ENCODE data around the gene P2RY6. TPM values are rescaled to one million over a fixed set of nuclear protein-coding genes. Genes with fewer than 3 reads are reported as not detected.

The P2RY6 gene
- total RNA-seq, 1 experiment from 2014 or later, result not detected

DNA sequence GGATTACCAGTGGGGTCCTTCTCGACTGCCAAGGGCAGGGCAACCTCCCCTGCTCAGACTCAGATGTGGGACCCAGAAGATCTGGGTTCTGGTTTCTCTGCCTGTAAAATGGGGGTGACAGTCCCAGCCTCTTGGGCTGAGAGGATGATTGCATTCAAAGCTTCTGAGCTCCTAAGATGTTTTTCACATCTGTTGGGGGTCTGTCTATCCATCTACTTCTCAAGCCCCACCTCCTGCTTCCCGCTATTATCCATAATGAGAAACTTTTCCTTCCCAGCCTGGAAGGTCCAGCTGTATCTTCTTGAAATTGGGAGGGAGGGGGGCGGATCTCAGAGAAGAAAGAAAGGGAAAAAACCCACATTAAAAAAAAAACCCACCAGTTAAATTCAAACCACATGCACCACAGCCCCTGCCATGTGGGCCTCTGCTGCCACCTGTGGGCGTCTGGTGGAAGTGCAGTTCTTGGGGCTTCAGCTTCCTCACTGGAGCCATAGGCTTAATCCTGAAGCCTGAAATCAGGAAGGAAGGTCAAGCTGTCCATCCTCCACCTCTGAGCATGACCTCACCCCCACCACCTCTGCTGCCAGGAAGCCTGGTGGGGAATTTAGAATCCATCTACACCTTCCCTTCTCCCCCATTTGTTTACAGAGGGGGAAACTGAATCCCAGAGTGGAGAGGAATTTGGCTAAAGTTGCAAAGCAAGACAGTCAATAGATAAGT lies 63.2 kb downstream of the P2RY6 start:
- Histone ChIP-seq H3K4me1 (replicated peaks) (peaks cover 30% of the 10 kb centered on the region), H3K27ac (peak overlapping the region; percentile 8; the same call in 1 of the 2 replicates), H3K4me3 (no peak overlapping the region), H3K9me3 (replicated peaks) (no peaks in the 10 kb centered on the region), H3K36me3 (peaks cover 15% of the 10 kb centered on the region), H3K27me3 (replicated peaks) (no peaks in the 10 kb centered on the region)
- peak; percentile 72 to 77 for DNase-seq (ENCODE audit: low read depth in 1 of 2, low spot score in 2 of 2)

DNA sequence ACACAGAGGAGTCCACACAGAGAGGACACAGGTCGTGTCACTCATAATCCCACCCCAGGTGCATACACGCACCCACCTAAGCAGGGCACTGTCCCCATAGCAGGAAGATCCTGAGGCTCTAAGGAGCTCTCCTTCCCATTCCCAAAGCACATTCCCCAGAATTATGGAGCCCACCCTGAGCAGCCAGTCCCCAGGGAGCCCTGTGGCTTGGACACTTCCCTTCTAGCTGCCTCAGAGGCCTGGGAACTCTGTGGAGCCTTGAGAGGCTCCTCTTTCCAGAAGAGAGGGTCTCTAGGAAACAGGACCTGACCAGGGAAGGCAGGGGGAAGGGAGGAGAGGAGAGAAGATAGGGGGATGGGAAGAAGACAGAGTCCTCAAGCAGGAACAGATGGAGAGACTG lies 65.7 kb downstream of the P2RY6 start:
- Histone ChIP-seq H3K9me3 (replicated peaks) (no peaks in the 10 kb centered on the region), H3K27me3 (replicated peaks) (no peaks in the 10 kb centered on the region), H3K4me1 (replicated peaks) (peaks cover 21% of the 10 kb centered on the region), H3K36me3 (peaks cover 12% of the 10 kb centered on the region), H3K4me3 (no peak overlapping the region), H3K27ac (no peak overlapping the region)
- DNase-seq (ENCODE audit: low read depth in 1 of 2, low spot score in 2 of 2), result no peak

DNA sequence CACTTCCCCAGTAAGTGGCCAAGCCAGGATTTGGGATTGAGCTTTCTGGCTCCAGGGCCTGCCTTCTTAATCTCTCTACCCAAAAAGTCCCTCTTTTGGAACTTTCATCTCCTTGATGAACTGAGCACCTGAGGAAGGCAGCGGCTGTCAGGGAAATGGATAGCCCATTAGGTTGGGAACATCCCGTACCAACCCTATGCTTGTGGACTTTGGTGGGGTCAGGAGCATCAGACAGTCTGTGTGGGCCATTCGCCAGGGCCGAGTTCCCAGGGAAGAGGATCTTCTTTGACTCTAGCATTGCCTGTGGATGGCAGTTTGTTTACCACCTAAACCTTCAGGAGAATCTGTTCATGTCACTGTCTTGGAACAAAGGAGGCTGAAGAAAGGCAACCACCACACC lies 66.1 kb downstream of the P2RY6 start:
- DNase-seq (ENCODE audit: low read depth in 1 of 2, low spot score in 2 of 2), result no peak
- H3K4me3 ChIP-seq, result no peak overlapping the region
- no peak overlapping the region for H3K27ac ChIP-seq
- H3K4me1 ChIP-seq (replicated peaks), result peaks cover 21% of the 10 kb centered on the region
- H3K27me3 ChIP-seq (replicated peaks), result no peaks in the 10 kb centered on the region
- H3K36me3 ChIP-seq, result peaks cover 12% of the 10 kb centered on the region
- no peaks in the 10 kb centered on the region for H3K9me3 ChIP-seq (replicated peaks)

DNA sequence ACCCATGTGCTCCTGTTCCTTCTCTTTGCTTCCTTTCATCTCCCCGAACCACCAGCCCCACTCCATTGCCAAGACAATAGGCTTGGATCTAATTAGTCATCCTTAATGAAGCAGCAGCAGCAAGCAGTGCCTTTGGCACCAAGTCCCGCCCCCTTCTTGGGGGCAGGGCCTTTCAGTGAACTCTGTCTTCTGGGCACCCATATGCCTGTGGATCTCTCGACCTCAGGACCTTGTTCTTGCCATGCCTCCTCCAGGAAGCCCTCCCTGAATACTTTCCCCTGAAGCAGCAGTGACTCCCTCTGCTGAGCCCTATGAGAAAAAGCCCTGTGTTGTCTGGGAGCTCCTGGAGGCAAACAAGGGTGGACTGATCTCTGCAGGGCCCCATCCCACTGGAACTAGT lies 68.0 kb downstream of the P2RY6 start:
- no peaks in the 10 kb centered on the region for H3K9me3 ChIP-seq (replicated peaks)
- DNase-seq (ENCODE audit: low read depth in 1 of 2, low spot score in 2 of 2), result no peak
- no peak overlapping the region for H3K27ac ChIP-seq
- no peaks in the 10 kb centered on the region for H3K27me3 ChIP-seq (replicated peaks)
- H3K36me3 ChIP-seq, result peaks cover 12% of the 10 kb centered on the region
- no peak overlapping the region for H3K4me3 ChIP-seq
- peaks cover 2% of the 10 kb centered on the region for H3K4me1 ChIP-seq (replicated peaks)

DNA sequence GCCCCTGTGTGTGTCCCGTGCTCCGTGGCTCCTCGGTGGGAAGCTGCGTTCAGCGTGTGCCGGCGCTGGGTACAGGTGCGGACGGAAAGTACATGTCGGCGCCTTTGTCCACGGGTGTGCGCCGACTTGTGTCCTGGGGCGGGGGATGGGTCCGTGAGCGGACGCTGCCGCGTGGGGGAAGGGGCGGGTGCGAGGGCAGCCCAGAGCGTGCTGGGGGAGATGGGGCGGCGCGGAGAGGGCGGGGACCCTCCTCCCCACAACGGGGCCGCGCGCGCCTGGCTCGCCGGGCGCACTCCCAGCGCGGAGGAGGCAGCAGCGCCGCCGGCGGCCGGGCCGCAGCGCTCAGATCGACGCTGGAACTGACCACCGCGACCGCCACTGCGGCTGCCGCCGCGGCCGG lies 70.5 kb downstream of the P2RY6 start:
- Histone ChIP-seq H3K36me3 (0 out of 2 replicates have a peak, but pooled peaks cover 4% of the 10 kb centered on the region), H3K9me3 (replicated peaks) (no peaks in the 10 kb centered on the region), H3K4me3 (no peak overlapping the region), H3K27me3 (replicated peaks) (no peaks in the 10 kb centered on the region), H3K4me1 (replicated peaks) (no peaks in the 10 kb centered on the region), H3K27ac (no peak overlapping the region)
- DNase-seq (ENCODE audit: low read depth in 1 of 2, low spot score in 2 of 2), result no peak

DNA sequence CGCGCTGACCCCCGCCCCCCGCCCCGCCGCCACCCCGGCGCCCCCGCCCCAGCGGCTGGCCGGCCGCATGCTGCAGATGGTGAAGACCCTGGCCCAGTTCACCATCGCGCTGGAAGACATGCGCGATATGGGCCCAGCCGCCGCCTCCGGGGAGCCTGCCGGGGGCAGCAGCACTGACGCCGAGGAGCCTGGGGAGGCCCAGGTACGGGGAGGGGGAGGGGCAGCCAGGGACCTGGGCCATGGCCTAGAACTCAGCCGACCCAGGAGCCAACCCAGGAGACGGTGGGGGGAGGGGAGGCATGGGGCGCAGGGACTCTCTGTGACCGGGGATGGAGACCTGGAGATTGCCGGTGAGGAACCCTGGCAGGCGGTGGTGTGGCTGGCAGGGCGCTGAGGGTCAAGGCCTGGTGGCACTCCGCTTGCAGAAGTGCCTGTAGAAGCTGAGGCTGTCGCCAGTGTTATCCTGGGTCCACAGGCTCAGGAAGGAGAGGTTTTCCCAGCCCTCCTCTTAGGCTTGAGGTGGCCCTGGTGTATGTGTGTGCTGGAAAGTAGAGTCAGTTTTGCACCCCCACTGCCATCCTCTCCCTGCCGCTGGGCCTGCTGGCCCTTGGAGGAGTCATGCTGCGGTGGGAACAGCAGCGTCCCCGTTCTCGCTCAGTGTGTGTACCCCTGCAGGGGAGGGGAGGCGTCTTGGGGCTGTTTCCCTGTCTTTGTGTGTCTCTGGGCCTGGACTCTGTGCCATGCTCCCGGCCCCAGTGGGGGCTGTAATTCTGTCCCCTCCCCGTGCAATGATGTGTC lies 71.1 kb downstream of the P2RY6 start:
- Histone ChIP-seq H3K27me3 (replicated peaks) (no peaks in the 10 kb centered on the region), H3K36me3 (0 out of 2 replicates have a peak, but pooled peaks cover 4% of the 10 kb centered on the region), H3K4me1 (replicated peaks) (no peaks in the 10 kb centered on the region), H3K9me3 (replicated peaks) (no peaks in the 10 kb centered on the region), H3K4me3 (no peak overlapping the region), H3K27ac (no peak overlapping the region)
- no peak for DNase-seq (ENCODE audit: low read depth in 1 of 2, low spot score in 2 of 2)

DNA sequence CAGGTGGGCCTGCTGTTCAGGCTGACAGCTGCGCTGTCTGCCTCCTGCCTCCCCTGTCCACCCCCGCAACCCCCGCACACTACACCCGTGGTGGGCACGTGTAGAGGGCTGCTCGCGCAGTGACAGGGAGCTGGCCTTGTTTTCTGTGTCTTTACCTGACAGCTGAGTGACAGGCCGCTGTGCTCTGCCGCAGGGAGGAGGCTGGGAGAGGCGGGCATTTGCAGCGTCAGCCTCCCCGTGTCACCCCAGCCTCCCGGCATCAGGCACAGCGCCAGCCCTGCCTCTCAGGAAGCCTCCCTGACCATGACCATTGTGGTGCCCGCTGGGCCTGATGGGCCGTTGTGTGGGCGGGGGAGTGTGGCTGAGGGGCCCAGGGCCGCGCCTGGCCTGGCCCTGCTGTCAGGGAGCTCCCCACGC lies 72.1 kb downstream of the P2RY6 start:
- Histone ChIP-seq H3K4me3 (no peak overlapping the region), H3K9me3 (replicated peaks) (no peaks in the 10 kb centered on the region), H3K27me3 (replicated peaks) (no peaks in the 10 kb centered on the region), H3K27ac (no peak overlapping the region), H3K36me3 (0 out of 2 replicates have a peak, but pooled peaks cover 4% of the 10 kb centered on the region), H3K4me1 (replicated peaks) (no peaks in the 10 kb centered on the region)
- no peak for DNase-seq (ENCODE audit: low read depth in 1 of 2, low spot score in 2 of 2)

DNA sequence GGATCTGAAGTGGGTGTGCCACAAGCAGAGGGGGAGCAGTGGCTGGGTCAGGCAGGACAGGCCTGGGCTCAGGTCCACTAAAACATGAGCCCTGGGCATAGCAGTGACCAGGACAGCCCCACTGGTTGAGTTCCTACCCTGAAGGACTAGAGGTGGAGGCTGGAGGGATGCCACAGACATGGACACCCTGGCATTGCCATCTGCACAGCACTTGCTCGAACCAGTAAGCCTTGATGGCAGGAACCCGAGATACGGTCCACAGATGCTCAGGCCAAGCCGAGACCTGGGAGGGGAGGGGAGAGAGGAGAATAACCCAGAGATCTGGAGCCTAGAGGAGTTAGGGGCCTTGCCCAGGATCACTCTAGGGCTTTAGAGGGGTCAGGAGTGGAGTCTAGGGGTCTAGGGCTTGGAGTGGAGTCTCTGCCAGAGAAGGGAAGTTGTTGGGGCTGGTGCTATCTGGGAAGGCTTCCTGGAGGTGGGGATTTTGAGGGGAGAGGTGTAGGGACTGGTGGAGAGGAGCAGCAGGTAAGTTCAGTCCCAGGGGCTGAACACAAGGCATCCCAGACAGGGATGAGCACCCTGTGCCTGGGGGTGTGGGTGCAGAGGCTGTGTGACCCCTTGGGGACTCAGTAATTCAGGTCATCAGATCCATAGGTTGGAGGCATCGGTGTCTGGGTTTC lies 73.5 kb downstream of the P2RY6 start:
- H3K9me3 ChIP-seq (replicated peaks), result no peaks in the 10 kb centered on the region
- no peak overlapping the region for H3K4me3 ChIP-seq
- H3K36me3 ChIP-seq, result 0 out of 2 replicates have a peak, but pooled peaks cover 4% of the 10 kb centered on the region
- no peak for DNase-seq (ENCODE audit: low read depth in 1 of 2, low spot score in 2 of 2)
- H3K27me3 ChIP-seq (replicated peaks), result no peaks in the 10 kb centered on the region
- no peaks in the 10 kb centered on the region for H3K4me1 ChIP-seq (replicated peaks)
- no peak overlapping the region for H3K27ac ChIP-seq

DNA sequence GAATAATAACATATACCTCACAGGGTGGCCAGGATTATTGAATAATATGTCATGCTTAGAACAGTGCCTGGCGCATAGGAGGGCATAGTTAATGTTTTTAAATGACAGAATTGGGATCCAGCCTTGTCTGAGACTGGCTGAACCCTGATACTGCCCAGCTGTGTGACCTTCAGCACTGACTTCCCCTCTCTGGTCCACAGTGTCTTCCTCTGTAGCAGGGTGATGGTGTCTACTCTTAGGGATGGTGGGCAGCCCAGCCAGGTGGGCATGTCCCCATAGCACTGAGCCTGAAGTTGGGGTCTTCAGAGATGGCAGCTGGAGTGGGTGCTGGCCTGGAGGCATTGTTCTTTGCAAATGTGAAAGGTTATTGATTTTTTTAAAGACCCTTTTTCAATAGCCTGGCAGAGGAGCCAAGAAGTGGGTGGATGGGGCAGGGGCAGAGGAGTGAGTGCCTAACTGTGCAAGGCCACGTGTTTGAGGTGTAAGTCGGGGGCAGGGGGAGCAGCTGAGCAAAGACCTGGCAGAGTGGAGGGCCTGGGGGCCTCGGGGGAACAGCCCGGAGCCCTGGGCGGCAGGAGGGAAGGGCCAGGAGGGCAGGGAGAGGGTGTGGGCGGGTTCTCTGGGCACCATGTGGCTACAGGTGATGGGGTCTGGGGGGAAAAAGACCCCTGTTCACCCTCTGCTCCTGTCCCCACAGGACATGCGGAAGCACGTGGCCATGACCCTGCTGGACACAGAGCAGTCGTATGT lies 74.2 kb downstream of the P2RY6 start:
- peaks cover 4% of the 10 kb centered on the region; the same call in 1 of the 2 replicates for H3K36me3 ChIP-seq
- H3K4me1 ChIP-seq (replicated peaks), result no peaks in the 10 kb centered on the region
- H3K4me3 ChIP-seq, result no peak overlapping the region
- no peak for DNase-seq (ENCODE audit: low read depth in 1 of 2, low spot score in 2 of 2)
- no peaks in the 10 kb centered on the region for H3K9me3 ChIP-seq (replicated peaks)
- H3K27me3 ChIP-seq (replicated peaks), result no peaks in the 10 kb centered on the region
- H3K27ac ChIP-seq, result no peak overlapping the region

DNA sequence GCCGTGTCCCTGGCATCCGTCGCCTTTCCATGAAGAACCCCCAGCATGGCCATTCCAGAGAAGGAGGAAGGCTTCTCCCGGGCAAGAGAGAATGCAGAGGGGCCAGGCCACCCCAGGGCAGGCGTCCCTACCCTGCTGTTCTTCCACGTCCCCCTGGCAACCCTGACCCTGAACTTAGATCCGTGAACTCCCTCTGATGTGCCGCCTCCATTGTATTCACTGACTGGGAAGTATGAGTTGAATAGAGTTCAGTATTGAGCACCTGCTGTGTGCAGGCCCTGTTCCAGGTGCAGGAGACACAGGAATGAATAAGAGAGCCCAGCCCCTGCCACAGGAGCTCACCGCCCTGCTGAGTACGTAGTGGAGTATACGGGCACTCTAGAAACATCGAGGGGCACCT lies 74.9 kb downstream of the P2RY6 start:
- Histone ChIP-seq H3K9me3 (replicated peaks) (no peaks in the 10 kb centered on the region), H3K4me3 (no peak overlapping the region), H3K27me3 (replicated peaks) (no peaks in the 10 kb centered on the region), H3K27ac (no peak overlapping the region), H3K4me1 (replicated peaks) (no peaks in the 10 kb centered on the region), H3K36me3 (peaks cover 4% of the 10 kb centered on the region; the same call in 1 of the 2 replicates)
- DNase-seq (ENCODE audit: low read depth in 1 of 2, low spot score in 2 of 2), result no peak

Other genes with a start within 250 kb of the P2RY6 start
- 5.7 and 13.3 TPM in 2 replicates for gene FCHSD2, start 130.0 kb upstream of the P2RY6 start, total RNA-seq (2014; rRNA removed; shearing (Covaris generic))
- not detected in 2 replicates for gene P2RY2, start 54.1 kb upstream of the P2RY6 start, total RNA-seq (2014; rRNA removed; shearing (Covaris generic))
- gene ARHGEF17, start 35.9 kb downstream of the P2RY6 start, total RNA-seq (2014; rRNA removed; shearing (Covaris generic)), result 8.3 and 14.6 TPM in 2 replicates
- gene RELT, start 104.1 kb downstream of the P2RY6 start, total RNA-seq (2014; rRNA removed; shearing (Covaris generic)), result 8.7 and 13.2 TPM in 2 replicates